SW 1271 (cell line): Measurements from ENCODE around the gene C1orf159.
"Not testable (repeated sequence)": the region's sequence is repeated elsewhere in the genome, so short reads cannot be mapped to it uniquely, and the experiment has no call there.

Experiments
- DNase-seq, 2 experiments: peaks; one replicate each; lab custom pipeline; 2025; lab: John Stamatoyannopoulos, UW

C1orf159 gene

DNA sequence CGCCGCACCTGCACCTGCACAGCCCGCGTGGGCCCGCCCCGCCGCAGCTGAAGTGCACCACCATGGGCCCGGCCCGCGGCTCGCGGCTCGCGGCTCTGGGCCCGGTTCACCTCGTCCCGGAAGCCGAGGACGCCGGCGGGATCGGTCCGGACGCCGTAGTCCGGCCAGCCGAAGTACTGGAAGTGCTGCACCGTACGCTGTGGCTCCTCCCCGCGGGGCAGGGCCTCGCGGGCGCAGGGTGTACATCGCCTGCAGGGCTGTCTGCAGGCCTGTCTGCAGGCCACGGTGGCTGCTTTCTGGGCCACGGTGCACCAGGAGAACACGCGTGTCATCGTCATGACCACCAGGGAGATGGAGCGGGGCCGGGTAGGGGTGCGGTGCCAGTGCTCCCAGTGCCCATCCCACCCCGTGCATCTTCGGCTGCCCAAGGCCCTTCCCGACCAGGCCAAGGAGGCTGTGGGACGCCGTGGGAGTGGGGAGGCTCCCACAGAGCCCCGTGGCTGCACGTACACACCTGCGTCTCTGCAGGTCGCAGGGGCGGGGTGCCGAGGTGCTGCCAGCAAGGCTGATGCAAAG lies 48.5 kb downstream of the C1orf159 start:
- DNase-seq: no peak

- DNase-seq: no peak
Measured at GRCh38 chr1:1066403-1067283, 49.2 kb downstream of the C1orf159 start.

DNA sequence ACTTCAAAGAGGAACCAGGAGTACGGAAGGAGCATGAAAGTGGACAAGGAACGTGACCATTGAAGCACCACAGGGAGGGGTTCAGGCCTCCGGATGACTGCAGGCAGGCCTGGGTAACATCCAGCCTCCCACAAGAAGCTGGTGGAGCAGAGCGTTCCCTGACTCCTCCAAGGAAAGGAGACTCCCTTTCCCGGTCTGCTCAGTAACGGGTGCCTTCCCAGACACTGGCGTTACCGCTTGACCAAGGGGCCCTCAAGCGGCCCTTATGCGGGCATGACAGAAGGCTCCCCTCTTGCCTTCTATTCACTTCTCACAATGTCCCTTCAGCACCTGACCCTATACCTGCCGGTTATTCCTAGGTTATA lies 50.0 kb downstream of the C1orf159 start:
- not testable (repeated sequence) for DNase-seq

DNA sequence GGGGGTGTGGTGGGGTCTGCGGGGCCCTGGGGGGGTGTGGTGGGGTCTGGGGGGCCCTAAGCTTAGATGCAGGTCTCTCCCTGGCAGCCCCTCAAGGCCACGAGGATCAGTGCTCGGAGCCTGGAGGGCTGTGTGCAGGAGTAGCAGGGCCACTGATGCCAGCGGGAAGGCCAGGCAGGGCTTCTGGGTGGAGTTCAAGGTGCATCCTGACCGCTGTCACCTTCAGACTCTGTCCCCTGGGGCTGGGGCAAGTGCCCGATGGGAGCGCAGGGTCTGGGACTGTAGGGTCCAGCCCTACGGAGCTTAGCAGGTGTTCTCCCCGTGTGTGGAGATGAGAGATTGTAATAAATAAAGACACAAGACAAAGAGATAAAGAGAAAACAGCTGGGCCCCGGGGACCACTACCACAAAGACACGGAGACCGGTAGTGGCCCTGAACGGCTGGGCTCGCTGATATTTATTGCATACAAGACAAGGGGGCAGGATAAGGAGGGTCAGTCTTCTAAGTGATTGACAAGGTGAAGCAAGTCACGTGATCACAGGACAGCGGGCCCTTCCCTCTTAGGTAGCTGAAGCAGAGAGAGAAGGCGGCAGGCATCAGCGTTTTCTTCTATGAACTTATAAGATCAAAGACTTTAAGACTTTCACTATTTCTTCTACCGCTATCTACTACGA lies 50.5 kb downstream of the C1orf159 start:
- DNase-seq: no peak

- DNase-seq: peak; percentile 52 to 80
Measured at GRCh38 chr1:1063945-1064831, 51.7 kb downstream of the C1orf159 start.

GRCh38 chr1:1063261-1063944 lies 52.5 kb downstream of the C1orf159 start:
- no peak for DNase-seq

DNA sequence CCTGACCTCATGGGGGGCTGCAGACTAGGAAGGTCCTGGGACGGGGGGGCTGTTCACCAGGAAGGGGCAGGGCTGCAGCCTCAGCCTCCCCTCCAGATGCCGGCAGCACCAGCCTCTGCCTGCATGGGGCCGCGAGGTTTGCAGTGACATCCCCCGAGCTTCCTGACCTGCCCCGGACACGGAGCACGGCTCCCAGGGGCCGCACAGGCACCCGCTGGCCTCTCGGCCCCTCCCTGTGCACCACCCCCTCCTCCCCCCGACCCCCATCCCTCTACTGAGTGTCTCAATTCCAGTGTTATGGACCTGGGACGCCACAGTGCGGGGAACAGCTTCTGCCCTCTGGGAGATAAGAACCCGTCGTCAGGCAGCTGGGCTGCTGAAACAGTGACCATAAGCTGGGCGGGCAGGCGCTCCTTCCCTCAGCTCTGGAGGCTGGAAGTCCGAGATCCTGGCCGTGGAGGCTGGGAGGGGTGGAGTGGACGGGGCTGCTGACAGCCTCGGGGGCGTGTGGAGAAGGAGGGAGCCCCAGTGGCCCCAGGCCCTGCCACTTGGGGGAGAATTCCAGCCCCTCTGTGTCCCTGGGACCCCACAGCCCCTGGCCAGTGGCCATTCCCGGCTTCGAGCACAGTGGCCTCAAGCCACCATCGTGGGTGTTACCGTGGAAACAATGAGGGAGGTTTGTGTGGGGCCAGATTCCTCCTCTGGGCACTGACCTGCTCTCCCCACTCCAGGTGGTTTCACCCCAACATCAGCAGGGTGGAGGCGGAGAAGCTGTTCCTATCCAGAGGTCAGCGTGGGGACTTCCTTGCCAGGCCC lies 53.3 kb downstream of the C1orf159 start:
- DNase-seq: no peak

DNA sequence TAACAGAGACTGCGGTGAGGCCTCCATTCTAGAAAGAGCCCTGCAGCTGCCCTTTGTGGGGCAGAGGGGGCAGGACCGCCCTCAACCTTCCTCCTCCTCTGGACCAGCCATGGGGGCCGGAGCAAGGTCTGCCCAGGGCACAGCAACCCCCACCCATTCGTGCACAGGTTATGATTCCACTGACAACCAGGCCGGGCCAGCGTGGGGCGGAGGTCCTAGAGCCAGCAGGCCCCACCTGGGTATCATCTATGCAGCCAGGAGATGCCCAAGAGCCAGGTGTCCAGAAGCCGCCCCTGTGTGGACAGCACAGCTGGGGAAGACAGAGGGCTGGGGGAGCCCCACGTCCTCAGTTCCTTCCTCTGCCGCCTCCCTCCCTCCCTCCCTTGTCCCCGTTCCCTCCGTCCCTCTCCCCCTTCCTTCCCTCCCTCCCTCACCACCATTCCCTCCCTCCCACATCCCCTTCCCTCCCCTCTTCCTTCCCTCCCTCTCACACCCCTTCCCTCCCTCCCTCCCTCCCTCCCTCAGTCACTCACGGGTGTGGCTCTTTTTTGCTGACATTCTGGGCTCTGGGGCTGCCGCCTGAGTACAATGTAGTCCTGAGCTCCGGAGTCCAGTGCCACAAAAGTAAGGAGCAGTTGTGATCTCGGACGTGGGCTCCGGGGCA lies 54.1 kb downstream of the C1orf159 start:
- no peak for DNase-seq

GRCh38 chr1:1060281-1061000 lies 55.4 kb downstream of the C1orf159 start:
- DNase-seq: no peak

- peak in 1 of 2 experiments; percentile 43 for DNase-seq
Measured at GRCh38 chr1:1059494-1060280, 56.2 kb downstream of the C1orf159 start.

GRCh38 chr1:1058921-1059493 lies 56.9 kb downstream of the C1orf159 start:
- peak in 1 of 2 experiments; percentile 44 for DNase-seq

GRCh38 chr1:1058088-1058905 lies 57.6 kb downstream of the C1orf159 start:
- no peak for DNase-seq

GRCh38 chr1:1057769-1058087 lies 58.2 kb downstream of the C1orf159 start:
- not testable (repeated sequence) for DNase-seq

DNA sequence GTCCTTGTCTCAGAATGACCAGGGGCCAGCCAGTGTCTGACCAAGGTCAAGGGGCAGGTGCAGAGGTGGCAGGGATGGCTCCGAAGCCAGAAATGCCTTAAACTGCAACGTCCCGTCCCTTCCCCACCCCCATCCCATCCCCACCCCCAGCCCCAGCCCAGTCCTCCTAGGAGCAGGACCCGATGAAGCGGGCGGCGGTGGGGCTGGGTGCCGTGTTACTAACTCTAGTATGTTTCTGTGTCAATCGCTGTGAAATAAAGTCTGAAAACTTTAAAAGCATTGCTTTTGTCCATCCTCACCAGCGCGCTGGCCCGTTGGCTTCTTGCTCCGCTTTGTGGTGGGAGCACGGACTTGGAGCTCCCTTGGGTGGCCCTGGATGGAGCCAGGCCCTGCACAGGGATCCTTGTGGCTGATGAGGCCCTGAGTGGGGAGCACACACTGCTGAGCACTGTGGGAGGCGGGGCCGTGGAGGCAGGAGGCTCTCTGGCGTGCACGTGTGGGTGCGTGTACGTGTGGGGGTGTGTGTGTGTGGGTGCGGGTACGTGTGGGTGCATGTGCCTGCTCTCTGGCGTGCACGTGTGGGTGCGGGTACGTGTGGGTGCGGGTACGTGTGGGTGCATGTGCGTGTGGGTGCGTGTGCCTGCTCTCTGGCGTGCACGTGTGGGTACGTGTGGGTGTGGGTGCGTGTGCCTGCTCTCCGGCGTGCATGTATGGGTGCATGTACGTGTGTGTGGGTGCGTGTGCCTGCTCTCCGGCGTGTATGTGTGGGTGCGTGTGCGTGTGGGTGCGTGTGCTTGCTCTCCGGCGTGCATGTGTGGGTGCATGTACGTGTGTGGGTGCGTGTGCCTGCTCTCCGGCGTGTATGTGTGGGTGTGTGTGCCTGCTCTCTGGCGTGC lies 59.8 kb downstream of the C1orf159 start:
- DNase-seq: no peak

- DNase-seq: no peak
Measured at GRCh38 chr1:1054971-1055370, 60.9 kb downstream of the C1orf159 start.

GRCh38 chr1:1054099-1054700 lies 61.7 kb downstream of the C1orf159 start:
- no peak for DNase-seq
